GM18520 (cell line): Measurements from ENCODE around the gene RHO.
"Not testable (repeated sequence)": the region's sequence is repeated elsewhere in the genome, so short reads cannot be mapped to it uniquely, and the experiment has no call there.

Experiments
- ATAC-seq: cut with Tn5 transposase; IDR thresholded peaks from one replicate; pipeline ENCODE4 v1.9.1; 2021; ENCODE audit not compliant: unreplicated experiment

Gene RHO

DNA sequence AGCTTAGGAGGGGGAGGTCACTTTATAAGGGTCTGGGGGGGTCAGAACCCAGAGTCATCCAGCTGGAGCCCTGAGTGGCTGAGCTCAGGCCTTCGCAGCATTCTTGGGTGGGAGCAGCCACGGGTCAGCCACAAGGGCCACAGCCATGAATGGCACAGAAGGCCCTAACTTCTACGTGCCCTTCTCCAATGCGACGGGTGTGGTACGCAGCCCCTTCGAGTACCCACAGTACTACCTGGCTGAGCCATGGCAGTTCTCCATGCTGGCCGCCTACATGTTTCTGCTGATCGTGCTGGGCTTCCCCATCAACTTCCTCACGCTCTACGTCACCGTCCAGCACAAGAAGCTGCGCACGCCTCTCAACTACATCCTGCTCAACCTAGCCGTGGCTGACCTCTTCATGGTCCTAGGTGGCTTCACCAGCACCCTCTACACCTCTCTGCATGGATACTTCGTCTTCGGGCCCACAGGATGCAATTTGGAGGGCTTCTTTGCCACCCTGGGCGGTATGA, at the start of gene RHO:
Gene RHO, plus strand, starts transcription at position 51 of the 512 bp plus-strand sequence. Its CDS starts 95 bp downstream, at position 146.
- ATAC-seq, result no peak

DNA sequence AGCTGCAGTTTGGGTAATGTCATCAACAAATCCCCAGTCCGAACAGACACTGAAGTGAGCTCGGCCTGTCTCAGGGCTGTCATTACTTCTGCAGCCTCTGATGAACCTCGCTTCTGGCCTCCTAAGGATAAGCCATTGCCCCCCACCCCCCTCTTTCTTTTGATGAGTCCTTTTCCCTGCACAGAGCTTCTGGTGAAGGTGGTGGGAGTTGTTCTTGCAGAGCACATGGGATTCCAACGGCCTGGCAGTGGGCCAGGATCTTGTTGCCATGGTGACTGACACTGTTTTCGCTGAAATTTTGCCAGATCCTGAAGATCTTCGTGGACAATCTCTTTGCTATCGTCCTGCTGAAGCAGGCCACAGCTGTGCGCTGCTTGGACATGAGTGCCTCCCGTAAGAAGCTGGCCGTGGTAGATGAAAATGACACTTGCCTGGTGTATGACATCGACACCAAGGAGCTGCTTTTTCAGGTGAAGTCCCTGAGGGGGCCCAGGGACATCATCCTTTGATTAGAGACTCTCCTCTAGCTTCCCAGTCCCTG, 47.1 kb upstream of the RHO start:
- ATAC-seq, result not testable (repeated sequence)

DNA sequence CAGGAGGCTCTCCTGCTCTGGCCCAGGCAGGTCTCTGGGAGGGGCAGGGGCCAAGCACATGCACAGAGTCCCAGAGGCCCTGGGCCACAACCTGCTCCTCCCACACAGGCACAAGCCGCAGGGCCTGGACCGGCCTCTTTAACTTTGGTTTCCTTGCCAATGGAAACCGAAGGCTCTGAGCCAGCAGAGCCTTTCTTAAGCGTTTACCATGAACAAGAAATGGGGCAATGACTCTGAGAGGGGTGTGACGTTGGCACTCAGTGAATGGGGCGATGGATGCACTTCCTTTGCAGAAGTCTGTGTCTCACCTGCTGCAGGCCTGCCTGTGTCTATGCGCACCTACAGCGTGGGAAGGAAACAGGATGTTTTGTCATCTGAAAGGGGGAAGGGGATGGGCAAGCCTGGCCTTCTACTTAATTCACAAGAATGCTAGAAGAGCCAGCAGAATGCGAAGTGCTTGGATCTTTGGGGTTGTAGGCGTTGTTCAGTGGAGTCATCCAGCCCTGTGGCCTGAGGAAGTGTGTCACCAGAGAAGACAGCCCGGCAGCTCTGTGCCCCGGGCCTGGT, 46.6 kb upstream of the RHO start:
- no peak for ATAC-seq

DNA sequence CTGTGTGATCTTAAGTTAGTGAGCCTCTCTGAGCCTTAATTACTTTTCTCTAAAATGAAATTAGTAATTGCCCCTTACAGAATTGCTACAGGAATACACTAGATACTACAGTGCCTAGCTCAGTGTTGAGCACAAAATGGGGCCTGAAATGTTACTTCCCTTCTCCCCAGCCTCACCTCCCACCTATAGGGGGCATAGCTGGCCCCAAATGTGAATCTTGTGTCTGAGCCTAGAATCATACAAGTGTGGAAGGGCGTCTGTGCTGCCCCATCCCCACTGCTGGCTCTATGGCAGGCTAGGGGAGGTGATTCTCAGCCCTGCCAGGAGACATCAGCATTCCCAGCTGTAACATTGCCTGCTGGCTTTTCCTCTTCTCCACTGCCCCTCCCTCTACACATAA, 45.7 kb upstream of the RHO start:
- no peak for ATAC-seq

DNA sequence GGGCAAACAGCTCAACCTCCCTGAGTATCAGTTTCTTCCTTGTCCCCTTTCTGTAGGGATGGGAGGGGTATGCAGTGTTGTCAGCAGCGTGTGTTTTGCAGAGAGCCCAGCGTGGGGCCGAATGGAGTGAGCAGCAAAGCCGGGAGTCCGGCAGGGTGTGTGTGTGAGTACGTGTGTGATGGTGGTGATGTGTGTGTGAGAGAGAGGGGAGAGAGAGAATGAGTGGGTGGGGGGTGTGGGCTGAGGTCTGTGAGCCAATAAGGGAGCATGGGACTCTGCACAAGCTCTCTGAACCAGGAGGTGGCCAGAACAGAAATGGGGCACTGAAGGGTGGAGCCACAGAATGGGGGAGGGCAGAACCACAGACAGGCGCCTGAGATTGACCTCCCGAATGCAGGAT, 44.6 kb upstream of the RHO start:
- no peak for ATAC-seq

DNA sequence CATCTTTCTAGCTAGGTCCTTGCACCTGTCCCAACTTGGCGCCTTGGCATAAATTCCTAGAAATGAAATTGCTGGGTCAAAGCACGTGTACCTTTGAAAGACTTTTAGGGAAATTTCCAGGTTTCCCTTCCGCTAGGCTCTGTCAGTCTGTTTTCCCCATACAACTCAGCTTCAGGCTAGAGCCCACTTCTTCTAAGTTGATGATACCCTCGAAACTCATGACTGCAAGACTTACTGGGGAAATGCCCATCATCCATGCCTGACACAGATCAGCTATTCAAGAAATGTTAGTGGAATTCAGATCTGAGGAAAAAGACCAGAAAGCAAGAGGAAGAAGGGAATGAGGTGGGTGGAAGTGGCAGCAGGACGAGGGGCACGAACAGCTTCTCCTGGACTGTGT, 43.3 kb upstream of the RHO start:
- ATAC-seq, result not testable (repeated sequence)

DNA sequence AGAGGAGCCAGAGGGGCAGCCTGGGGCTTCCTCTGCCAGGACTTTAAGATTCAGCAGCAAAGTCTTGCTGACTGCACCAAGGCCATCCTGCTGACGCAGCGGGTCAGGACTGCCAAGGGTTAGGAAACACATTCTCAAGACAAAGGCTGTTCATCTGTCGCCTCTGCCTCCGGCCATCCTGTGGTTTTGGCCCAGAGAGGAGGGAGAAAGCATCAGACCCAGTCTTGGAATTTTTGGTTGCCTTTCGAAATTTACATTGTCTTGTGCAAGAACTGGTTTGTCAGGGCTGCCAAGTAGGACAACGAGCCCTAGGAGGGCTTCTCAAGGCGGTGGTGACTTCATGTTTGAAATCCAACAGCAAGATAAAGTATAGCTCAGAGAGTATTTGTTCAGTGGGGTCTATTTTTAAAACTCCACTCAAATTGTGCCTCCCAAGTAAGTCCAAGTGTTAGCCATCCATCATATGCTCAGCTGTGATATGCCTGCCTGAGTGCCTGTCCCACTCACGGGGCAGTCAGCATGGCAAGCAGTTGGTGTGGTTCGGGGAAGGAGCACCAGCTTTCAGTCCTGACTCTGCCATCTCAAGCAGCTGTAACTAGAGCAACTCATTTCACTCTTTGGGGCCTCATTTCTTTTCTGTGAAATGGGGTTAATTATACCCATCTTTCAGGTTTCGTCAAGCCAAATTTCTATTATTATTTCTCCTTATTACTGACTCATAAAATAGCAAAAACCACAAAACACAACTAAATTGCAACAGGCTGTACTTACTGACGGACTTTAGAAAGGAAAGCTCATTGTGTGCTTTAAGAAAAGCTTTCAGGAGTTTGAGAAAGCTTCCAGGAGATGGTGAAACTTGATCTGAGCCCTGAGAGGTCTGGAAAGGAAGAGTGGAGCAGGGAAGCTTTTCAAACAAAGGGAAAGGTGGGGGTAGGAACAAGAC, 42.4 kb upstream of the RHO start:
- ATAC-seq, result no peak

DNA sequence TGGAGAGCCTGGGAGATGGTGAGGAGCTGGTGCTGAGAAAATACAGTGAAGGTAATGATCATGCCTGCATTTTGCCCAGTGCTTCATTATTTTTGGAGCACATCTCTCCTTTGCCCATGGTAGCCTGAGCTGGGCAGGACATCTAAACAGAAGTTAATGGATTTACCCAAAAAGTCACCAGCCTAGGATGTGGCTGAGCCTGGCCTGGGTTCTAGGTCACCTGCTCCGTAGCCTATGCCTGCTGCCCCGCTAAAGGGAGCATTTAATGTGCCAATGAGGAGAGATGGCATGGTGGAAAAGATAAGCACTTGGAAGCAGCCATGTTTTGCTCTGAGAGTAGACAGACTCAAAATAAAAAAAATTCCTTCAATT, 41.8 kb upstream of the RHO start:
- no peak for ATAC-seq

DNA sequence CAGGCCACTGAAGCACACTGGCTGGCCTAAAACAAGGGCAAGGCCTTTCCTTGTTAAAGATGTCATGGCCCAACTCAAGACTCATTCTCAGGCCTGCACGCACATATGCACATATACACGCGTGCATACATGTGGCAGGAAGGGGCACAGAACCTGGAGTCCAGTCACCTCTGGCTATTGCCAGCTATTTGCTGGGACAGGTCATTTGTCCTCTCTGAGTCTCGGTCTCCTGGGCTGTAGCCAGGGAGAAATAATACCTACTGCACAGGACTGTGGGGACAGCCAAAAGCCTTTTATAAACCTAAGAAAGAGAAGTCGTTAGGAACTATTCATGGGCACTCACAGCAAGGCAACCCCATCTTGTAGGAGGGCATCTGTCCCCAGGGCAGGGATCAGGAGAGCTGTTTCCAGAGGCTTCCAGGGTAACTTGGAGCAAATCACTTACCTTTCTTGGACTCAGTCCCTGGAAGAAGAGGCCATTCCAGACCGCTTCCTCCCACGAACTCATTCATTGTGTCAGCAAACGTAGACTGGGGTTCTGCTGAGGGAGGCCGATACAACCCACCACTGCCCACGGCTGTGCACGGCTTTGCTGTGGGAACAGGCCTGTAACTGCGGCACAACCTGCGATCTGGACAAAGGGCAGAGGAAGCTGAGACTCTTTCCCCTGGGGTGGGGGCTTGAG, 41.1 kb upstream of the RHO start:
- ATAC-seq, result no peak

DNA sequence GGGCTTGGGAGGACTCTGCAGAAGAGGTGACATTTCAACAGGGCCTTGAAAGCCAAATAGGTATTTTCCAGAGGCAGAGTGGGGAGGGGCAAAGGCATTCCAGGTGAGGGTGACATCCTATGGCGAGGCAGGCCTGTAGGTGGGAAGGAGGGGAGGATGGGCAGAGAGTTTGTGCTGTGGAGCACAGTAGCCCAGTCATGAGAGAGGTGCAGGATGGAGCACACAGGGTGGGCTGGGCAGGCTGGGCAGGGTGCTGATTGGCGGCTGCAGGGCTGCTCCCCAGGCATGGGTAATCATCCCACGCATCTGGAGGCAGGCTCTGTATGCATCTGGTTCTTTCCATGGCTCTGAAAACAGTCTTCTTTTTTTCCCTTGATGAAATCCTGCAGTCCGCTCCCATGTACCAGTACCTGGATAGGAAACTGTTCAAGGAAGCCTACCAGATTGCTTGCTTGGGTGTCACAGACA, 40.5 kb upstream of the RHO start:
- ATAC-seq, result not testable (repeated sequence)

DNA sequence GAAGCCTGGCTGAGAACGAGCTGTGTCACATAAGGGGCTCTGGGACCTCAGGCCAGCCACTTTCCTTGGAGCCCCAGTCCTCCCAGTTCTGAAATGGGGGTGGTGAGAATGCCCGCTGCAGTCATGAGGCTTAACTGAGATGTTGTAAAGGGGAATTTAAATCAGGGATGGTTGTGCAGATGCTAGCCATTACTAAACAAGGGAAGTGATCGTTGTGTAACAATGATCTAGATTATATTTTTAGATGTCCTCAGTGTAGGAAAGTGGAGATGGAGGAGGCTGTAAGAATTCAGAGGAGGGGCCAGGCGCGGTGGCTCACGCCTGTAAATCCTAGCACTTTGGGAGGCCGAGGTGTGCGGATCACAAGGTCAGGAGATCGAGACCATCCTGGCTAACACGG, 39.2 kb upstream of the RHO start:
- ATAC-seq, result not testable (repeated sequence)

DNA sequence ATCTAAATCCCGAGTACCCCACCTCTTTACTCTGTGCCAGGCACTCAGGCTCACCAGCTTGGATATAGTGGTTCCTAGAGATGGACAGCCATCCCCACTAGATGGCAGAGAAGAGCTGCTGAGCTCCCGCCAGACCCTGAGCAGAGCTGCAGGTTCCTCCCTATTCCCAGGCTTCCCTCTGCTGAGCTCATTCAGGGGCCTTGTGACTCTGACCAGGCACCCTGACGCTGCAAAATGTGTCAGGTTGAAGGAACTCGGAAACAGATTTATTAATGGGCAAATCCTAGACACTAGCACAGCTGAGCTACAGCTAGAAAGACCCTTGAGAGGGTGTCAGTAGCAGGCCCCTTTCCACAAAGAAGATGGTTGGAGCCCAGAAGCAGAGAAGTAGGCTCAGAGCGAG, 38.2 kb upstream of the RHO start:
- peak; percentile 56 for ATAC-seq

DNA sequence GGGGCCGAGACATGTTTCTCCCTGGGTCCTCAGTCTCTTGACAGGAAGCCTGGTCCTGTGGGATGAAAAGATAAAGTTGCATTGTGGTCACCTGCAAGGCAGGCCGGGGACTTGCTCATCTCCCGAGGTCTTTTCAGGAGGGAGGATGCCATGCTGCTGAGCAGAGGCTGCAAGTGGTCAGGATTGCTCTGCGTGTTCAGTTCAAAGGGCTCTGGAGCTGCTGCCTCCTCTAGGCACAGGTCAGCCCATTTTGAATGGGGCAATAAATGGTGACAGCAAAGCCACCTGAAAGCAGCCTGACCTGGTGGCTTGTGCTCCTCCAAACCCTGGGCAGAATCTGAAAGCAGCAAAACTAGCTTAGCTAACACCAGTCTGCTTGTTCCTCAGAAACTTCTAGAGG, 37.4 kb upstream of the RHO start:
- ATAC-seq, result not testable (repeated sequence)

DNA sequence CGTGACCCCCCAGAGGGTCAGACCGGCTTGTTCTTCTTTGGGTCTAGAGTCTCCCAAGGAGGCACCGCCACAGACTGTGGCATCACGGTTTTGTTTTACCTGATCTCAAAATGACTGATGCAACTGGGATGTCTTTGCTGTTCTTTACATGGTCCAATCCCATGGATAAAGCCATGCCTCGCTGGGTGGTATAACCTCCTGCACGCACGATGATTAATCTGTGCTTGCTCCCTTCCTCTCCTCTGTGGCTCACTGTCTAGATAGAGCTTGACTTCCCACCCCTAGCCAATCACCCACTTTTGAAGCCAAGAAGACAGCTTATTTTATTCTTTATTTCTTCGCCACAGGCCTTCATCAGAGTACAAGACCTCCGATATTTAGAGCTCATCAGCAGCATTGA, 36.6 kb upstream of the RHO start:
- no peak for ATAC-seq

DNA sequence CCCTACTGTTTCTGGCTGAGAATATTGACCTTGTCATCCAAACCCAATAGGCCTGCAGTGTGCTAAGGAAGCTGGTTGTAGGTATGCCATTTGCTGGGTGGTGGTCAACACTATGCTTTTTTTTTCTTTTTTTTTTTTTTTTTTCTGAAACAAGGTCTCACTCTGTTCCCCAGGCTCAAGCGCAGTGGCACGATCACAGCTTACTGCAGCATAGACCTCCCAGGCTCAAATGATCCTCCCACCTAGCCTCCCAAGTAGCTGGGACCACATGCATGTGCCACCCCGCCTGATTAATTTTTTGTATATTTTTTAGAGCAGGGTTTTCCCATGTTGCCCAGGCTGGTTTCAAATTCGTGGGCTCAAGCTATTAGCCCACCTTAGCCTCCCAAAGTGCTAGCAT, 35.7 kb upstream of the RHO start:
- ATAC-seq, result no peak

DNA sequence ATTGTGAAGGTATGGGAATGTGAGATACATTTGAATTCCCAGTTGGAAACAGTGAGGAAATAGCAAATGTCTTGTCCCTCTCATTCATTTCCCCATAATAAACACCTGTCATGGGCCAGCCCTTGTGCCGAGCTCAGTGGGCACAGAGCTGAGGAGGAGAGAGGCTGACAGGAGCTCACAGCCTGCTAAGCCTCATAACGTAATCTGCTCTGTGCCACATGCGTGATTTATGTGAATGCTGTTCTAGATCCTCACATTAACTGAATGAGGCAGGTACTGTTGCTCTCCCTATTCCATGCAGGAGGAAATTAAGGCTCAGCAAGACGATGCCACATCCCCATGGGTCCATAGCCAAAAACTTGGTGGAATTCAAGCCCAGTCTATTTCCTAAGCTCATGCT, 35.2 kb upstream of the RHO start:
- no peak for ATAC-seq

DNA sequence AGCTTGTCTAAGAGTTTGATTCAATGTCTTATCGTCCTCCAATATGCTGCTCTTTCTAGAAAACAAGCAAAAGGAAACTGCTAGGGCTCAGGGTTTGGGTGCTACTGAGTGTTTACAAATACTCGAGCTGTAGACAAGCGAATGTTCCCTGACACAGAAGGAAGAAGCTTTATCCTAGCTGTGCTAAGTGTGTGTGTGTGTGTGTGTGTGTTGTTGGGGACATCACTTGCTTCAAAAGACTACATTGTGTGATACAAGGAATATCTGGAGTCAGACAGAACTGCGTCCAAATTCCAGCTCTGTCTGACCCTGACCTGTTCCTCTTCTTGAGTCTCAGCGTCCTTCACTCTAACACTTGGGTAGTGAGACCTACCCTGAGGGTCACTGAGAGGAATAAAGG, 33.9 kb upstream of the RHO start:
- ATAC-seq, result not testable (repeated sequence)

DNA sequence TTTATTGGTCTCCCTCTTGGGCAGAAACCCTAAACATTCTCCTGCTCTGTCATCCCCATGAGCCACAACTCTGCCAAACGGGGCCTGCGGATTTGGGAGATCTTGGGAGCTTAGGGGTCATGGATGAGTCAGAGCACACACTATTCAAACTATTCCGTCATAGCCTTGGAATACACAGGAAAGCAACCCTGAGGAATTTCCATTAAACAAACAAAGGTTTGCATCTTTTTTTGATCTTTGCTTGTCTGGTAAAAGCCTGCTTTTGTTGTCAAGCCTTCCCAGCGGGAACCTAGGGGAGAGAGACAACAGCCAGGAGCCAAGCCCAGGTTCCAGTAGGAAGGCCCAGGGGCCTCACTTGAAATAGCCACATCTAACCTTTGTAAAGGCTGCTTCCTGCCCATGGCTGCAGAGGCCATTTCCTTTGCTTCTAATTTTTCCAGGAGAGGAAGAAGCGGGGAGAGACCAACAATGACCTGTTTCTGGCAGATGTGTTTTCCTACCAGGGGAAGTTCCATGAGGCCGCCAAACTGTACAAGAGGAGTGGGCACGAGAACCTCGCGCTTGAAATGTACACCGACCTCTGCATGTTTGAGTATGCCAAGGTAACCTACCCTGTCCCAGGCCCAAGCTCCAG, 33.3 kb upstream of the RHO start:
- ATAC-seq, result not testable (repeated sequence)

DNA sequence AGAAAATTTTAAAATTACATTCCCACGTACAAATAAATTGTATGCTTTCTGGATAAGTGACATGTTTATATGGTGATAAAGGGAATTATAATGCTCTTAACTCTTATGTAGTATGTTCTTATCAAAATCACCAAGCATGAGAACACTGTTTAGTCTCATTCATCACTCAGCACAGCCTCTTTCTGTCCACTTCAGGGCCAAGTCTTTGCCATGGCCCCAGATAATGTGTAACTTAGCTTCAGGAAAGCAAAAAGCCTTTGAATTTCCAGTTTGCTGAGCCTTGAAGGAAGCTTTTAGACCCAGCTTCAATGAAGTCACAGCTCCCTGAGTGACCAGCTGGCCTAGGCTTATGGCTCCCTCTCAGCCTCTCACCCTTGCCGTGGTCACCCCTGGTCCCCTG, 30.6 kb upstream of the RHO start:
- ATAC-seq, result not testable (repeated sequence)

DNA sequence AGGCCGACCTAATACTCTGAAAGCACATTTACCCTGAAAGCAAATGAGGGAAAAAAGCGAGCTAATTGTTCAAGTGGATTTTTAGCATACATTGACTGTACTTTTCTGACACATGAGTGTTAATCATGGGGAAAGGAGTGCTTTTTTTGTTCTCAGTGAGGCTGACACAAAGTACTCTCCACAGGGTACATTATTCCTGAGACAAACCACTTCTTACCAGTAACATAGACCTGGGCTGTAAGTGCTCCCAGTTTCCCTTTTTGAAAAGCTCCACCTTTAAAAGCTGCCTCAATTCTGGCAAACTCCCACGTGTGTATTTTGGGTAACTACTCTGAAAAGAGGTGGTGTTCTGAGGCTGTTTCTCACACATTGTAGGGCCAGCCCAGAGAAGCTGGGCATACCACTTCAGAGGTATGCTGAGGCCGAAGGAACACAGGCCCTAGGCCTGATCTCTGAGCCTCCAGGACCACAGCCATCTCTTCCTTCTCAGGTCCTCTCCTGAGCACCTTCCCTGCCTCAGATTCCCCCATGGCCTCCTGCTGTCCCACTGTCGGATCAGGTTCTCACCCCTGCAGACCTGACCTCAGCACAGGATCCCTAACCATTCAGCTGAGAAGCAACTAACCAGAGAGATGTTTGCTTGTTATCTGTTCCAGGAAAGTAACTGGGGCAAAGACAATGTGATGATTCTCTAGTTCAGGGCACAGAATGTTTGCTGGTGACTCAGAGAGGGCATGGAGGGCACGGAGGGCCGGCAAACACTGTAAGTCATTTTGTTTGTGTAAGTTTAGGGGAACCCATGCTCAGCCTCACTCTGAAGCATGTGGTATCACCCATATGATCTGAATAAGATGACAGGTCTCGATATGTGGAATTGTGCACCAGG, 29.6 kb upstream of the RHO start:
- not testable (repeated sequence) for ATAC-seq
